Lung (tissue), 12 donors: Measurements from ENCODE around the gene PAGE1. TPM values are rescaled to one million over a fixed set of nuclear protein-coding genes. Genes with fewer than 3 reads are reported as not detected.

ENCODE experiments used
- ATAC-seq: fragments of 200-7000 bp; cut with Tn5 transposase; one replicate; pipeline ENCODE4 v1.9.1; 2020; ENCODE audit warnings: moderate number of reproducible peaks; ENCODE audit not compliant: insufficient read depth, low FRiP score
- DNase-seq, 3 donors: peaks; one replicate each; pipeline ENCODE4 v3.0.0-alpha.2; 2013 to 2017
- H3K27ac ChIP-seq, 2 donors: one replicate each; pipeline ENCODE4 v1.5.1; 2013; ENCODE audit warnings: mild to moderate bottlenecking in 2 of 2, moderate library complexity in 2 of 2, control low read depth in 1 of 2, inconsistent platforms in 1 of 2, low read depth in 1 of 2, low read length in 1 of 2
- H3K27me3 ChIP-seq, 3 donors: one replicate each; pipeline ENCODE4 v1.5.1; 2013; ENCODE audit warnings: low read length in 2 of 3; ENCODE audit not compliant: control insufficient read depth in 3 of 3, insufficient read depth in 3 of 3
- H3K36me3 ChIP-seq, 4 donors: one replicate each; pipeline ENCODE4 v1.5.1; 2013; ENCODE audit warnings: low read length in 4 of 4, mild to moderate bottlenecking in 1 of 4, moderate library complexity in 1 of 4; ENCODE audit not compliant: control insufficient read depth in 4 of 4, insufficient read depth in 4 of 4
- H3K4me1 ChIP-seq, 5 donors: one replicate each; pipeline ENCODE4 v1.5.1; 2013; ENCODE audit warnings: low read length in 5 of 5, mild to moderate bottlenecking in 2 of 5, moderate library complexity in 1 of 5; ENCODE audit not compliant: control insufficient read depth in 5 of 5, insufficient read depth in 5 of 5
- H3K4me3 ChIP-seq: one replicate; pipeline ENCODE4 v1.5.1; 2013; ENCODE audit warnings: mild to moderate bottlenecking, control low read depth, moderate library complexity
- H3K9ac ChIP-seq, 2 donors: one replicate each; pipeline ENCODE4 v1.5.1; 2013; ENCODE audit warnings: low read length in 2 of 2, control low read depth in 1 of 2; ENCODE audit not compliant: insufficient read depth in 1 of 2
- H3K9me3 ChIP-seq, 4 donors: one replicate each; pipeline ENCODE4 v1.5.1; 2013; ENCODE audit warnings: low read length in 3 of 4, mild to moderate bottlenecking in 1 of 4, moderate library complexity in 1 of 4; ENCODE audit not compliant: control insufficient read depth in 4 of 4, insufficient read depth in 3 of 4
- CTCF ChIP-seq: IDR thresholded peaks from 2 replicates; pipeline ENCODE4 v1.5.1; 2012; ENCODE audit warnings: mild to moderate bottlenecking; ENCODE audit errors: control extremely low read depth, extremely low read depth
- WGBS, 2 donors: extraction: QIAGEN DNeasy Blood & Tissue Kit; methylation state at CpG; one replicate each; pipeline ENCODE4 v1.1.7; 2013; 5-methylcytosine and 5-hydroxymethylcytosine counted together
- polyA plus RNA-seq, 2 donors: library from polyadenylated mRNA; stranded (reverse); fragments of 200-250 nt; gene quantifications; one replicate each; pipeline ENCODE4 v1.2.1, GENCODE V29; 2013
- total RNA-seq, 2 donors: library from RNA; depleted of rRNA in 1 of 2; stranded (reverse); fragments of >200 nt in 1 of 2; gene quantifications; one replicate each; pipeline ENCODE4 v1.2.1, GENCODE V29; 2014 to 2021
- donor health status: control.
- donor health status: control.
- donor health status: Bipolar disorder and iron deficiency.
- donor health status: healthy.
- donor health status: DM: yes; HTN: yes; CAD: no.

The PAGE1 gene
- total and polyA plus RNA-seq, 4 donors = not detected

GRCh38 chrX:49664824-49665223, 31.0 kb downstream of the PAGE1 start:
- Histone ChIP-seq H3K4me3 (no peak overlapping the region), H3K4me1 (no peaks in the 10 kb centered on the region), H3K27me3 (peaks cover 0 to 2% (median 0%) of the 10 kb centered on the region in 3 donors), H3K27ac (no peak overlapping the region), H3K36me3 (no peaks in the 10 kb centered on the region), H3K9me3 (peaks cover 0 to 21% (median 2%) of the 10 kb centered on the region in 4 donors), H3K9ac (no peak overlapping the region)
- 83 to 96% methylated on average over 10 of the region's 10 CpGs for WGBS, 2 donors
- DNase-seq (no peak), ATAC-seq (no peak)
- TF ChIP-seq CTCF = no peak

GRCh38 chrX:49661881-49662280, 33.9 kb downstream of the PAGE1 start:
- DNase-seq (no peak), ATAC-seq (no peak)
- no peak for TF ChIP-seq CTCF

GRCh38 chrX:49659771-49660170, 36.0 kb downstream of the PAGE1 start:
- no peak for TF ChIP-seq CTCF
- 64 to 83% methylated on average over 4 of the region's 4 CpGs for WGBS, 2 donors
- Histone ChIP-seq H3K27ac (no peak overlapping the region), H3K4me1 (no peaks in the 10 kb centered on the region), H3K36me3 (no peaks in the 10 kb centered on the region), H3K9ac (no peak overlapping the region), H3K27me3 (peaks cover 0 to 3% (median 2%) of the 10 kb centered on the region in 3 donors), H3K4me3 (no peak overlapping the region), H3K9me3 (no peaks in the 10 kb centered on the region)
- DNase-seq (no peak), ATAC-seq (no peak)

More at GRCh38 chrX:49661881-49662280, 33.9 kb downstream of the PAGE1 start:
- Histone ChIP-seq H3K27me3 (peaks cover 0 to 2% (median 0%) of the 10 kb centered on the region in 3 donors), H3K4me3 (no peak overlapping the region), H3K9ac (no peak overlapping the region), H3K9me3 (peaks cover 0 to 9% (median 0%) of the 10 kb centered on the region in 4 donors), H3K4me1 (no peaks in the 10 kb centered on the region), H3K27ac (no peak overlapping the region), H3K36me3 (no peaks in the 10 kb centered on the region)
- 86 to 100% methylated on average over 4 of the region's 4 CpGs for WGBS, 2 donors

GRCh38 chrX:49656533-49656932, 39.3 kb downstream of the PAGE1 start:
- WGBS, 2 donors = 75 to 88% methylated on average over 2 to 3 of the region's 3 CpGs
- H3K36me3 ChIP-seq = no peaks in the 10 kb centered on the region

More at GRCh38 chrX:49656533-49656932, 39.3 kb downstream of the PAGE1 start:
- no peaks in the 10 kb centered on the region for H3K9me3 ChIP-seq
- DNase-seq (no peak), ATAC-seq (no peak)
- peaks cover 0 to 4% (median 0%) of the 10 kb centered on the region in 3 donors for H3K27me3 ChIP-seq
- H3K27ac ChIP-seq = no peak overlapping the region
- no peak overlapping the region for H3K4me3 ChIP-seq
- no peaks in the 10 kb centered on the region for H3K4me1 ChIP-seq
- H3K9ac ChIP-seq = no peak overlapping the region
- TF ChIP-seq CTCF = no peak
